ENCODE measurements around the gene PHKA1.
"Not testable (repeated sequence)": the region's sequence is repeated elsewhere in the genome, so short reads cannot be mapped to it uniquely, and the experiment has no call there.

GRCh38 chrX:72760454-72760853 is 46.3 kb upstream of the PHKA1 start:
- TF ChIP-seq EZH2 (IDR thresholded peaks at IDR 0.05; ENCODE audit: low read depth, unreplicated experiment); JUNB (IDR thresholded peaks at IDR 0.05; ENCODE audit: unreplicated experiment); REST (IDR thresholded peaks at IDR 0.05; ENCODE audit: unreplicated experiment); CTCF (conservative IDR thresholded peaks at IDR 0.05; ENCODE audit: low read depth in 2 of 2): not testable (repeated sequence)

Data from GM23338 (cell line).